CD4-positive, alpha-beta T cell treated with Interleukin-15 for 1 hour (primary cell): ENCODE measurements around the gene PRIM2.
"Not testable (repeated sequence)": the region's sequence is repeated elsewhere in the genome, so short reads cannot be mapped to it uniquely, and the experiment has no call there.

Experiments used
- DNase-seq: peaks from one replicate; pipeline ENCODE4 v3.0.0-alpha.2; 2020

Gene PRIM2

GRCh38 chr6:57515171-57515570, 197.7 kb downstream of the PRIM2 start:
- not testable (repeated sequence) for DNase-seq

GRCh38 chr6:57515845-57516244, 198.4 kb downstream of the PRIM2 start:
- DNase-seq: not testable (repeated sequence)

GRCh38 chr6:57516776-57517175, 199.3 kb downstream of the PRIM2 start:
- DNase-seq: not testable (repeated sequence)

GRCh38 chr6:57519198-57519597, 201.8 kb downstream of the PRIM2 start:
- not testable (repeated sequence) for DNase-seq

GRCh38 chr6:57521085-57521484, 203.7 kb downstream of the PRIM2 start:
- DNase-seq: not testable (repeated sequence)

GRCh38 chr6:57523221-57523620, 205.8 kb downstream of the PRIM2 start:
- DNase-seq: not testable (repeated sequence)

GRCh38 chr6:57529755-57530154, 212.3 kb downstream of the PRIM2 start:
- DNase-seq: not testable (repeated sequence)

- not testable (repeated sequence) for DNase-seq
Measured at GRCh38 chr6:57532660-57533059, 215.2 kb downstream of the PRIM2 start.

- DNase-seq: not testable (repeated sequence)
Measured at GRCh38 chr6:57535121-57535520, 217.7 kb downstream of the PRIM2 start.

GRCh38 chr6:57535994-57536393, 218.6 kb downstream of the PRIM2 start:
- not testable (repeated sequence) for DNase-seq

- DNase-seq: not testable (repeated sequence)
Measured at GRCh38 chr6:57537916-57538315, 220.5 kb downstream of the PRIM2 start.

GRCh38 chr6:57551961-57552360, 234.5 kb downstream of the PRIM2 start:
- not testable (repeated sequence) for DNase-seq

- DNase-seq: not testable (repeated sequence)
Measured at GRCh38 chr6:57557855-57558254, 240.4 kb downstream of the PRIM2 start.

GRCh38 chr6:57559170-57559569, 241.7 kb downstream of the PRIM2 start:
- DNase-seq: not testable (repeated sequence)

GRCh38 chr6:57562233-57562632, 244.8 kb downstream of the PRIM2 start:
- DNase-seq: not testable (repeated sequence)

- DNase-seq: not testable (repeated sequence)
Measured at GRCh38 chr6:57572119-57572518, 254.7 kb downstream of the PRIM2 start.

- not testable (repeated sequence) for DNase-seq
Measured at GRCh38 chr6:57572844-57573243, 255.4 kb downstream of the PRIM2 start.

GRCh38 chr6:57577023-57577422, 259.6 kb downstream of the PRIM2 start:
- not testable (repeated sequence) for DNase-seq

- not testable (repeated sequence) for DNase-seq
Measured at GRCh38 chr6:57579489-57579888, 262.1 kb downstream of the PRIM2 start.

GRCh38 chr6:57581586-57581985, 264.2 kb downstream of the PRIM2 start:
- DNase-seq: not testable (repeated sequence)

- not testable (repeated sequence) for DNase-seq
Measured at GRCh38 chr6:57601105-57601504, 283.7 kb downstream of the PRIM2 start.

- not testable (repeated sequence) for DNase-seq
Measured at GRCh38 chr6:57605303-57605702, 287.9 kb downstream of the PRIM2 start.

GRCh38 chr6:57606331-57606730, 288.9 kb downstream of the PRIM2 start:
- not testable (repeated sequence) for DNase-seq

GRCh38 chr6:57610612-57611011, 293.2 kb downstream of the PRIM2 start:
- not testable (repeated sequence) for DNase-seq

GRCh38 chr6:57618959-57619358, 301.5 kb downstream of the PRIM2 start:
- not testable (repeated sequence) for DNase-seq
